ENCODE data around the gene EXOSC2. TPM values are rescaled to one million over a fixed set of nuclear protein-coding genes. Genes with fewer than 3 reads are reported as not detected.

EXOSC2 gene
- total and polyA plus RNA-seq, 2 of the 4 experiments (the other 2 are of a cell fraction) = 27.0 to 48.6 TPM

- peaks cover 97% of the 10 kb centered on the region for H3K27me3 ChIP-seq (ENCODE audit: control insufficient read depth, insufficient read depth, low read length)
- H2BK120ac ChIP-seq (ENCODE audit: low read depth, low read length) = no peak overlapping the region
- no peak overlapping the region for H3K14ac ChIP-seq (replicated peaks; ENCODE audit: low read depth, low read length)
- intact Hi-C loops (cut with micrococcal nuclease) = no loop called here
- in situ Hi-C loops (cut with MboI; ENCODE audit: low sequenced_read_pairs) = loop anchor here (25.0 kb wide), 1 partner anchor 549 kb away; no protein-coding TSS in a partner anchor
- H4K5ac ChIP-seq (ENCODE audit: low read depth, low read length) = no peak overlapping the region
- ATAC-seq (ENCODE audit: low read depth) (no peak), DNase-seq (no peak)
- H3K23ac ChIP-seq (ENCODE audit: low read depth, low read length) = no peak overlapping the region; the same call in 1 of the 2 replicates
- ChIA-PET CTCF (no interaction called here), POLR2A (ENCODE audit: unreplicated experiment) (no interaction called here)
- no peaks in the 10 kb centered on the region for H3K9me1 ChIP-seq (ENCODE audit: insufficient read depth, low read length)
- WGBS, 2 experiments (ENCODE audit: extremely low coverage in 2 of 2, insufficient read length in 1 of 2) = 1% methylated on average over 19 of the region's 47 CpGs; no CpG with 5 or more reads in 1 of the 2 experiments
- H3K36me3 ChIP-seq (ENCODE audit: control insufficient read depth, insufficient read depth, low read length) = no peaks in the 10 kb centered on the region
- TF ChIP-seq ELK1 (IDR thresholded peaks at IDR 0.05; ENCODE audit: borderline replicate concordance, low read depth, low read length) (no peak), CTCF (conservative IDR thresholded peaks at IDR 0.05; ENCODE audit: low read depth, low read length) (no peak), RCOR1 (IDR thresholded peaks at IDR 0.05; ENCODE audit: insufficient replicate concordance, low read length) (no peak), MXI1 (IDR thresholded peaks at IDR 0.05; ENCODE audit: borderline replicate concordance, low read depth, low read length) (no peak), BHLHE40 (IDR thresholded peaks at IDR 0.05; ENCODE audit: low read depth, low read length) (no peak)
- H3K79me1 ChIP-seq (ENCODE audit: low read depth in 1 of 2, low read length in 2 of 2) = no peaks in the 10 kb centered on the region
- H3K56ac ChIP-seq (ENCODE audit: extremely low read depth, insufficient read depth, low read length) = no peak overlapping the region
- dilution Hi-C loops (cut with HindIII; ENCODE audit: low sequenced_read_pairs, unreplicated experiment) = no loop called here
- H4K20me1 ChIP-seq (ENCODE audit: insufficient read depth, low read length) = 0 out of 2 replicates have a peak, but pooled peaks cover 6% of the 10 kb centered on the region
- no peak overlapping the region for H3K4ac ChIP-seq (ENCODE audit: low read depth, low read length)
- no peak overlapping the region for H3K4me2 ChIP-seq (ENCODE audit: low read depth, low read length)
- H2BK5ac ChIP-seq (ENCODE audit: low read depth, low read length, poor library complexity, severe bottlenecking) = no peak overlapping the region
- no peak overlapping the region for H2AFZ ChIP-seq (replicated peaks; ENCODE audit: low read length, poor library complexity)
- H3K4me3 ChIP-seq (ENCODE audit: insufficient read depth, low read depth, low read length) = no peak overlapping the region
- H3K9ac ChIP-seq (ENCODE audit: low read depth, low read length) = no peak overlapping the region
- H2AK9ac ChIP-seq (replicated peaks; ENCODE audit: low read depth, low read length, poor library complexity) = no peak overlapping the region
- H4K8ac ChIP-seq (ENCODE audit: low read depth in 2 of 2, low read length in 2 of 2) = no peak overlapping the region
- no TSS peak for BruUV-seq (replicated peaks)
- H3K4me1 ChIP-seq (ENCODE audit: control insufficient read depth, insufficient read depth, low read length) = no peaks in the 10 kb centered on the region; the same call in 1 of the 2 replicates
- H3K27ac ChIP-seq (ENCODE audit: insufficient read depth, low read length) = no peak overlapping the region
- no peak overlapping the region for H2BK20ac ChIP-seq (ENCODE audit: low read depth, low read length)
- H2AK5ac ChIP-seq (ENCODE audit: low read depth, low read length) = no peak overlapping the region
- H3K9me3 ChIP-seq (ENCODE audit: control insufficient read depth, insufficient read depth, low read length) = peaks cover 7% of the 10 kb centered on the region; the same call in 1 of the 2 replicates
- no peak overlapping the region for H2BK15ac ChIP-seq (ENCODE audit: low read depth, low read length)
- H3K18ac ChIP-seq (ENCODE audit: low read depth, low read length) = no peak overlapping the region
- H4K91ac ChIP-seq (ENCODE audit: insufficient read depth, low read depth, low read length) = no peak overlapping the region
These were observed 32.0 kb upstream of the EXOSC2 start for GRCh38 chr9:130661451-130662098.
